GM19397 (cell line): ENCODE measurements around the gene CD22.

Source experiments
- ATAC-seq: cut with Tn5 transposase; IDR thresholded peaks from one replicate; pipeline ENCODE4 v1.9.1; 2021; ENCODE audit warnings: mild to moderate bottlenecking, moderate library complexity; ENCODE audit not compliant: unreplicated experiment

CD22 gene

DNA sequence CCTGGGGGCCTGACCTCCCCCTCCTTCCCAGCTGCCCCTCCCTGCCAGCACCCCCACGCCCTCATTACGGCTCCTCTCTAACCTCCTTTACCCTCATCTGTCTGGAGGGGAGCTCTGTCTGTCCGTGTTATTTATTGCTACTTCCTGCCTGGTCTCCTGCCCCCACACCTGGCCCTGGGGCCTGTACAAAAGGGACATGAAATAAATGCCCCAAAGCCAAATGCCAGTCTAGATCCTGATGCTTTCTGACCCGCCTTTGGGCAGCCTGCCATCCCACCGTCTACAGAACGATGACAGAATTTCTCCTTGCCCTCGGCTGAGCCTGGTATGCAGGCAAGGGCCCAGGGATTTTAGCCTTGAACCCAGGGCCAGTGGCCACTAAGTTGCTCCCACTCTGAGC is 15.4 kb upstream of the CD22 start:
- ATAC-seq, result no peak

DNA sequence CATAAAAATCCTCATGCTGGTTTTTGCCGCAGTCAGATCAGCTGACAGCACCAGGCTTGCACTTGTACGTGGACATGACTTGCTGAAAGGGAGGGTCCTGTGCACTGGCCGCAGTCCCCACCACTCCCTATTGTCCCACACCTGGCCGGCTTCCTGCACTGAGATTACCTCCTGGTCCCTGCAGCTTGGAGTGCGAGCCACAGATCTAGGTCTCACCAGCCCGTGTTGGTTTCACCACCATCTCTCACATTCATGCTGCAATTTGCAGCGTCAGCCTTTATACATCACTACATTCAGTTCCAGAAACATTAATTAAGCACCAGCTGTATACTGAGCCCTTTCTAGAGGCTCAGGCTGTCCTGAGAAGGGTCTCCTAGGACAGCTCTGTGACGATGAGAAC is 15.0 kb upstream of the CD22 start:
- no peak for ATAC-seq

DNA sequence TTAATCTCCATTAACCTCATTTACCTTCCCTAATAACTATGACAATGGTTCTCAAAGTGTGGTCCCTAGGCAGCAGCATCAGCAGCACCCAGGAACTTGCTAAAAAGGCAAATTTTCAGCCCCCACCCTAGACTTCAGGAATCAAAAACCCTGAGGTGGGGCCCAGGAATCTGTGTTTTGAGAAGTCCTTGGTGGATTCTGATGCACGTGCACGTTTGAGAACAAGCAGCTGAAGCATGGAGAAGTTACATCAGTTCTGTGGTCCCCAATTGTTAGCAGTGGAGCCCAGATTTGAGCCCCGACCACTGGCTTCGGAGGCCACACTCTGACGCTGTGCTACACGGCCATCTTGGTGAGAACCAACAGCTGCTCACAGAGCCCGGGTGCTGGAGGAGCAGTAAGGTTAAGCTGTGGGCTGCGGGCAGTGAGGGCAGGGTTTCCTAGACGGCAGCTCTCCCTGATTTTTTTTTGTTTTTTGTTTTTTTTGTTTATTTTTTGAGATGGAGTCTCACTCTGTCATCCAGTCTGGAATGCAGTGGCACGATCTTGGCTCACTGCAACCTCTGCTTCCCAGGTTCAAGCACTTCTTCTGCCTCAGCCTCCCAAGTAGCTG is 14.0 kb upstream of the CD22 start:
- ATAC-seq, result no peak

DNA sequence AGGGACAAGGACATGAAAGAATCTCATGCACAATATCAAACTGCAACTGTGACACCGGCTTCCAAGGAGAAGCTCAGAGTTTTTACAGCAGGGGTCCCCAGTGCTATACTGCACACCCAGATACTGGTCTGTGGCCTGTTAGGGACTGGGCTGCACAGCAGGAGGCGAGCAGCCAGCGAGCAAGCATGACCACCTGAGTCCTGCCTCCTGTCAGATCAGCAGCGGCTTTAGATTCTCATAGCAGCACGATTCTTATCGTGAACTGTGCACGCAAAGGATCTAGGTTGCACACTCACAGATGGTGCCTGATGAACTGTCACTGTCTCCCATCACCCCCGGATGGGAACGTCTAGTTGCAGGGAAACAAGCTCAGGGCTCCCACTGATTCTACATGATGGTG is 13.1 kb upstream of the CD22 start:
- ATAC-seq, result no peak

DNA sequence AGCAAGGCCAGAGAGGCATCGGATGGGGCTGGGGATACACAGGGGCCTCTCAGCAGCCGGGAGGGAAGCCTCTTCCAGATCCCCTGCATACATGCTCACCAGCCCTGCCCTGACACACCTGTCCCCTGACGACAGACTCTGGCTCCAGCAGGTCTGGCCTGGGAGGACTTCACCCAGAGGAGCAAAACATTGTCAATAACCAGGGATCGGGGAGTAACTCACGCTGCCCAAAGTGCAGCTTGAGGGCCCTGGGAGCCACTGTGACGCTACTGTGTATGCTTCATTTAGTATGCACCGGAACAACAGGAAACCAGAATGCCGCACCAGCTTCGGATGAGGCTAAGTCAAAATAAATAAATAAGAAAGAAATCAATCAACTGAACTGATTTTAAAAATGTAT is 12.4 kb upstream of the CD22 start:
- ATAC-seq, result no peak

DNA sequence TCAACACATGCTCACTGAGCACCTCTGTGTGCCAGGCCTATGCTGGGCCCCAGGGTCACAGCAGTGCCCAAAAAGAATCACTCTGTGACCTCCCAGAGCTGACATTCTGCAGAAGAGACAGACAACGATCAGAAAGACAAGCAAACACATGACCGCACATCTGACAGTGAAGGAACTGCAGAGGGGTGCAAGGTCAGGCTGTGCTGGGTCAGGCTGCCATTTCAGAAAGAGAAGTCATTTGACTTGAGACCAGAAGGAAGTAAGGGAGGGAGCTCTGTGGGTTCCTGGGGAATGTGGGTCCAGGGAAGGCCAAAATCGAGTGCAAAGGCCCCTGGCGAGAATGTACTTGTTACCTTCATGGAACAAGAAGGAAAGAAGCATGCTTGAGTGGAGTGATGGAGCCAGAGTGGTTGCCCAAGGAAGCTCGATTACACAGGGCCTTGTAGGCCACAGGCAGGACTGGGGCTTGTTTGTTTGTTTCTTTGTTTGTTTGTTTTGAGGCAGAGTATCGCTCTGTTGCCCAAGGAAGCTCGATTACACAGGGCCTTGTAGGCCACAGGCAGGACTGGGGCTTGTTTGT is 11.4 kb upstream of the CD22 start:
- no peak for ATAC-seq

DNA sequence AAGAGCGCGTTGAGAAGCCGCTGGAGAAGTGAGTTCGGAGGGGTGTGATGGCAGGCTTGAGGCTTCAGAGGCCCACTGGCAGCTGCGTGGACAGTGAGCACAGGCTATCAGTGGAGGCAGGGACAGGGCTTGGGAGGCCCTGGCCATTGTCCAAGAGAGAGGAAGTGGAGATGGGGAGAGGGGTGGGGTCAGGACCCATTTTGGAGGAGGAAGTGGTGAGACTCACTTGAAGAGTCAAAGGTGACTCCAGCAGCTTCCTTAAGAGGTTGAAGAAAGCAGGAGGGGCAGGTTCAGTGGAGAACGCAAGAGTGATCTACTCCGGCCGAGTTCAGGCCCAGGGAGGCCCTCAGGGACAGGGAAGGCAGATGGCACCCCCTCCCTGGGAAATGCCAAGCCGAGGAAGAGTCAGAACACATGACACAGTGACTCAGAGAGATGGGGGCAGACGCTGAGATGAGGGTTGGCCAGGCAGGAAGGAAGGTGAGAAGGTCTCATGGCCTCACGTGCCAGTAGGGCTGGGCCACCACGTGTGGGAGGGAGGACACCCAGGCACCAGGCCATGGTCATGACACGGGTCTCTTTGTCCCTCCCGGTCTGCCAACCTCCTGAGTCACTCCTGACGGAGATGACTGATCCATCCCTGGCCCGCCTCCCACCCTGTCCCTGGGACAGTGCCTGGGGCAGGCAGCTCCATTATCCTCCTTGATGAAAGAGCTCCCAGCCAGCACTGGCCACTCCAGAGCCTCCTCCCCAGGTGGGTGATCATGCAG is 10.1 kb upstream of the CD22 start:
- no peak for ATAC-seq

DNA sequence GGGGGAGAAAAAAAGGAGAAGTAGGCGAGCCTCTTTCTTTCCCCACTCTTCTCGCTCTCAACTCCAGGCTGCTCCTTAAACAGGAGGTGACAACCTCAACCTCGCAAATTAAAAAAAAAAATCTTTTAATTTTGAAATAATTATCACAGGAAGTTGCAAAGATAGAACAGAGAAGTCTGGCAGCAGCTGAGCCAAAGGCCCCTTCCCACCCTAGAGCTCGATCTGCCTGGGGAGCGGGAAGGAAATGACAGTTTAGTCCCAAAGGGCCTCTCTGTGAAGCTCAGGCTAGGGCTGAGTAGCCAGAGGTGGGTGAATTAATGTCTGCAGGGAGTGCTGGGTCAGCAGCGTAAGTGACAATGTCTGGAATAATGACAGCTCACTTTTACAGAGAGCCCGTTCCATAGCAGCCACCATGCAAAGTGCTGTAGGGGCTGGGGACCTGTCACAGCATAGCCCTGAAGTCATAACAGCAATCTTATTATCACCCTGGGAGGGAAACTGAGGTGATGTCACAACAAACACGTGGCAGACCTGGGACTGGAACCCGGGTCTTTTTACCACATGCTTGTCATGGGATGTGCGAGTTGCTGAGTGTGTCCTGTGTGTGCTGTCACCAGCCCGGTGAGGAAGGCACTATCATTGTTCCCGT is 8.8 kb upstream of the CD22 start:
- no peak for ATAC-seq

DNA sequence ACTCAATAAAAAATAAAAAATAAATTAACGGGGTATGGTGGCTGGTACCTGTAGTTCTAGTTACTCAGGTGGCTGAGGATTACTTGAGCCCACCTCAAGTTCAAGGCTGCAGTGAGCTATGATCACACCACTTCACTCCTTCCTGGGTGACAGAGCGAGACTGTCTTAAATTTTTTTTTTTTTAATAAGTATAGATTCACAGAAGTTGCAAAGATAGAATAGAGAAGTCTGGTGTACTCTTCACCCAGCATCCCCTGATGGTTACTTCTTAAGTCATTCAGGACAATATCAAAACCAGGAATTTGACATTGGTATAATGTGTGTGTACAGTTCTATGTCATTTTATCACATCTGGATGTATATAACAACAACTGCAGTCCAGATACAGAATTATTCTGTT is 7.7 kb upstream of the CD22 start:
- no peak for ATAC-seq

DNA sequence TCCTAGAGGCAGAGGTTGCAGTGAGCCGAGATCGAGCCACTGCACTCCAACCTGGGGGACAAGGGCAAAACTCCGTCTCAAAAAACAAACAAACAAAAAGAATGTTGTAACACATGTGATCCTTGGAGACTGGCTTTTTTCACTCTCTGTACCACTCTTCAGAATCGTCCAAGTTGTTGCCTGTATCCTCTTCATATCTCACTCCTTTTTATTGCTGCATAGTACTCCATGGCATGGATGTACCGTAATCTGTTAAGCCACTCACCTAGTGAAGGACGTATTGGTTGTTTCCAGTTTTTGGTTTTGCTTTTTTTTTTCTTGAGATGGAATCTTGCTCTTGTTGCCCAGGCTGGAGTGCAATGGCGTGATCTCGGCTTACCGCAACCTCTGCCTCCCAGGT is 7.0 kb upstream of the CD22 start:
- ATAC-seq, result no peak

DNA sequence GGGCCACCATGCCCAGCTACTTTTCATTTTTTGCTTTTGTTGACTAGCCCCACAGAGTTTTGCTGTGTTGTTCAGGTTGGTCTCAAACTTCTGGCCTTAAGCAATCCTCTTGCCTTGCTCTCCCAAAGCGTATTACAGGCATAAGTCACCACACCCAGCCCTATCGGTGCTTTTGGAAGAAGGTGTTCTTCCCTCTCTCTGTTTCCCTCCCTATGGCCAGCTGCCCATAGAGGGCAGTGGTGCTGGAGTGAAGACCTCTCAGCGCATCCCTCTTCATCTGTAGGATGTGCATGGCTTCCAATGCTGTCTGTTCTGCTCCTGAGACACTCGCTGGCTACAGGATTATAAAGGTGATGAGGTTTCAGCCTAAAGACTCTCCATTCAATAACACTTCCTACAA is 1.3 kb upstream of the CD22 start:
- no peak for ATAC-seq

DNA sequence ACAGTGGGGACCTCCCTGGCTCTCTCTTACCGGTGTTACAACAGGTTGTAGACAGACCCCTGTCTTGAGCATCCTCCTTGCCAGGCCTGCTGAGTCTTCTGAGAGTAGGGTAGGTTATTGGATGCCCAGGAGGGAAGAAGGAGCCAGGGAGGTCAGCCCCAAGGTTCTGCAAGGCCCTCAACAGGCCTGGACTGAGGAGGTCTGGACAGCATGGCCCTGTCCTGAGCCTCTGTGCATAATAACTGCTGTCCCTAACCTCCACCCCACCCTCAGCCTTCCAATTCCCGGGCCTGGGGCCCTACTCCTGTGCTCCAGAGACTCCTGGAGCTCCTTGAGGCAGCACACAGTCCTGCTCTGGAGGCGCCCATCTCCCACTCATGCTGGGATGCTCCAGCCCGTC is 336 bp downstream of the CD22 start:
- ATAC-seq, result no peak

DNA sequence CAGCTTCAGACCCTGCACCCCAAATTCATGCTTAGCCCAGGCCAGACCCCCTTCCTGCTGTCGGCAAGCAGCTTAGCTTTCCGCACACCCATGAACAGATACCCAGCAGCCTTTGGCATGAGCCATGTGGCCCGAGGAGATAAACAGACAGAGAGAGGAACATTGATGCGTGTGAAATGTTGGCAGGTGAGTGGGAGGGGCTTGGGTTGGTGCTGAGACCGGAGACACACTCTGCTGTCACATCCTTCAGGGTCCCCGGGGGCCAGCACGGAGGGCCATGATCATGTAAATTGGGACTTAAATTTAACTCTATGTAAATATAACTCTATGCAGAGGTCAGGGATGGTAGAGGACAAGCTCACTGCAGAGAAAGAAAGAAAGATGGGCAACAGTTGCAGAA is 1.5 kb downstream of the CD22 start:
- peak; percentile 65 for ATAC-seq

DNA sequence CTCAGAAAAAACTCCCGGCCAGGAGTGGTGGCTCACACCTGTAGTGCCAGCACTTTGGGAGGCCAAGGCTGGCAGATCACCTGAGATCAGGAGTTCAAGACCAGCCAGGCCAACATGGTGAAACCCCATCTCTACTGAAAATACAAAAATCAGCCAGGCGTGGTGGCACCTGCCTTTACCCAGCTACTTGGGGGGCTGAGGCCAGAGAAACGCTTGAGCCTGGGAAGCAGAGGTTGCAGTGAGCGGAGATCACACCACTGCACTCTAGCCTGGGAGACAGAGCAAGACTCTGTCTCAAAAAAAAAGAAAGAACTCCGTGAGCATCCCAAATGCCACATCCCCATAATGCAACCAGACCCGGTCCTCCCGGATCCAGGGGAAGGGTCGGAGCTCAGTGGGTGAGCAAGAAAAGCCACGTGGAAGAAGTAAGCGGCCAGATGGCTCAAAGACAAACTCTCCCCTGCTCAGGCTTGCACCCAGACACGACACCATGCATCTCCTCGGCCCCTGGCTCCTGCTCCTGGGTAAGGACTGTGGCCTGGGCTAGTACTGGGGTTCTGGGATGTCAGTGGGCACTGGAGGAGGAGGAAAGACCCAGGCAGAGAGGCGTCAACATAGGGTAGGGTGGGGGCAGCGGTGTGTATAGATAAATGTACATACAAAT is 2.7 kb downstream of the CD22 start:
- ATAC-seq, result no peak

DNA sequence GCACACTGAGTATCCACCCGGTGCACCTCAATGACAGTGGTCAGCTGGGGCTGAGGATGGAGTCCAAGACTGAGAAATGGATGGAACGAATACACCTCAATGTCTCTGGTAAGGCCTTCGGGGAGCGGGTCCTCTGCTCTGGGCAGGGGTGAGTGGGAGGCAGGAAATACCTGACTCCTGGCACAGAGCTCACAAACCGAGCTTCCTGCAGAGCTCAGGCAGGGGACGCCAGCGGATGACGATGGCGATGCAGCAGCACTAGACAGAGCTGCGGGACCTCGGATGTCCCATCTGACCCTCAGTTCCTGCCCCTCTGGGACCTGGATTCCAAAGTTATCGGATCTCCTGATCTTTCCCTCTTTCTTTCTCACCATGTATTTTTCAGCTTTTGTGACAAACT is 3.8 kb downstream of the CD22 start:
- no peak for ATAC-seq

DNA sequence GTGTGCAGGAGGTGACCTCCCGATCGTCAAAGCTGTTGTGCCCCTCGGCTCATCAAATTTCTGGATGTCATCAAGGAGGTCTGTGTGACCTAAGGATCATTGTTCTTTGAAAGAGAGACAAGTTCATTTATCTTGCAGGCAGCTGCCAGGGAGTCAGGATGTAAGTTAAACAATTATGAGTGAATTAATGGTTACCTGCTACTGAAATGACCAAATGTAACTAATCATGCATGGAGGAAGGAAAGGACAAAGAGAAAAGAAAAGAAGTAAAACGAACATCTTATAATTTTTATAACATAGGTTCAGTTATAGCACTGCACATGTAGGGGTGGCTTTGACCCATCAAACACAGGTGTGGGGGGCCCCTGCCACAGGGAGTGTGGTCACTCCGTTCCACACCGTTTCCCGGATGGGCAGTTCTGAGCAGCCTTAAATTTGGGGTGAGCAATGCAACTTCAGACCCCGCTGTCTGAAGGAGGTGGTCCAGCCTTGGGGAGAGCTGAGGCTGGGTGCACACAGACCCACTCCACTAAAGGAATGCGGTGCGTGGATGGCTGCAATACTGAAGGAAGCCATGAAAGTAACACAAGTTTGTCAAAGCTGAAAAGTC is 5.3 kb downstream of the CD22 start:
- no peak for ATAC-seq

DNA sequence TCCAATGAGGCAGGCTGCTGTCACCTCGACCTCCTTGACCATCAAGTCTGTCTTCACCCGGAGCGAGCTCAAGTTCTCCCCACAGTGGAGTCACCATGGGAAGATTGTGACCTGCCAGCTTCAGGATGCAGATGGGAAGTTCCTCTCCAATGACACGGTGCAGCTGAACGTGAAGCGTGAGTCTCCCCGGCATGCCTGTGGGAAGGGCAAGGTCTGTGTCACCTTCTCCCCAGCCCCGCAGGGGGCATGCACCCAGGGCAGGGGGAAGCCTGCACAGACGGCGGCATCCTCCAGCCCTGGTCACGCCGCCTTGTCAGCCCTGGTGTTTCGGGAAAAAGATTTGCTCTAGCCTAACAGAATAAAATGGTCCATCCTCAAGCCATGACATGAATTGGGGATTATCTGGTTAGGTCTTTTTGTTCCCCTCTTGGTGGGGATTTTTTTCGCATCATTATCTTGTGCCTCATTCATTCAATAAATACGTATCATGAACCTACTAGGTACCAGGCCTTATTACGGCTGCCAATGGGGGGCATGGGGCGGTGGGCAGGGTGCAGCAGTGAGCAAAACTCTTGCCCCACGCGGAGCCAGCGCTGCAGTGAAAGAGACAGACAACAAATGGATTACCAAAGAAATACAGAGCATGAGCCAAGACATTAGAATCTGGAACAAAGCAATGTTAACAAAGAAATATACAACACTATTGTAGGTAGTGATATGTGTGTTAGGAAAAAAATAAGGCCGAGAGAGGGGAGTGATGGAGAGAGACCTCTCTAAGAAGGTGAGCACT is 7.4 kb downstream of the CD22 start:
- no peak for ATAC-seq

DNA sequence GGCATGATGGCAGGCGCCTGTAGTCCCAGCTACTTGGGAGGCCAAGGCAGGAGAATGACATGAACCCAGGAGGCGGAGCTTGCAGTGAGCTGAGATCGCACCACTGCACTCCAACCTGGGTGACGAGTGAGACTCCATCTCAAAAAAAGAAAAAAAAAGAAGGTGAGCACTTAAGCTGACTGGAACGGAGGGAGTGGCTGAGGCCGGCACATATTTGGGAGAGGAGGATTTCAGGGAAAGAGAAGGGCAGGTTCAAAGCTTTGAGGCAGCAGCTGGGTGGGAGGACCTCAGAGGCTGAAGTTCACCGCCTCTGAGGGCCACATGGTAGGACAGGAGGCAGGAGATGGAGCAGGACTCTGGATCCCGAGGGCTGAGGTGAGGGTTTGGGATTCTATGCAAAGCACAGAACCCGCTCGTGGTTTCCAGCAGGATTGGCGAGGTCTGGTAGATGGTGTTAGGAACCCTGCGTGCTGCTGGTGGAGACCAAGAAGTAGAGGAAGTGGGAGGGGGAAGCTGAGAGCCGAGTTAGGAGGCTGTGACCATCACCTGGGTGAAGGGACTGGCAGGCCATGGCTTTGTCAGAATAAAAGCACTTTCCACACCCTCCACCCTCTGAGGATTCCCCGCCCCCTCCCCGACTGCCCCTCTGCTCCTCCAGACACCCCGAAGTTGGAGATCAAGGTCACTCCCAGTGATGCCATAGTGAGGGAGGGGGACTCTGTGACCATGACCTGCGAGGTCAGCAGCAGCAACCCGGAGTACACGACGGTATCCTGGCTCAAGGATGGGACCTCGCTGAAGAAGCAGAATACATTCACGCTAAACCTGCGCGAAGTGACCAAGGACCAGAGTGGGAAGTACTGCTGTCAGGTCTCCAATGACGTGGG is 8.4 kb downstream of the CD22 start:
- no peak for ATAC-seq

DNA sequence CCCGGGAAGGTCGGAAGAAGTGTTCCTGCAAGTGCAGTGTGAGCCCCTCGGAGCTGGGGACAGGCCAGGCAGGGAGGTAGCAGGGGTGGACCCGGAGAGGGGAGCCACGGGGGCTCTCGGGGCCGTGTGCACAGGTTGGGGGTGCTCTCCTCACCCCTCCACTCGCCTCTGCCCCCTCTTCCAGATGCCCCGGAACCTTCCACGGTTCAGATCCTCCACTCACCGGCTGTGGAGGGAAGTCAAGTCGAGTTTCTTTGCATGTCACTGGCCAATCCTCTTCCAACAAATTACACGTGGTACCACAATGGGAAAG is 9.0 kb downstream of the CD22 start:
- ATAC-seq, result no peak

DNA sequence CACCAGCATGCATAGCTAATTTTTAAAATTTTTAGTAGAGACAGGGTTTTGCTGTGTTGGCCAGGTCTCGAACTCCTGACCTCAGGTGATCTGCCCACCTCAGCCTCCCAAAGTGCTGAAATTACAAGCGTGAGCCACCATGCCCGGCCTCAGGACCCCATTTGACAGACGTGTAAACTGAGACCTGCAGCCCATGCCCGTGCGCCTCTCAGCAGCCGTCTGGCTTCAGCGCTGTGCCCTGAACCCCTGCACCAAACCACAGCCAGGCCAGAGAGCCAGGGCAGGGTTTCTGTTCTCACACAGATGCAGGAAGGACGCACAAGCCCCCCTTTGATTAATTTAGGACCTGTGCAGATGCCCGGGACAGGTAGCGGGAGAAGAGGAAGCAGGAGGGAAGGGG is 11.4 kb downstream of the CD22 start:
- ATAC-seq, result no peak
